H9 (cell line): ENCODE measurements around the gene ASTN2. TPM values are rescaled to one million over a fixed set of nuclear protein-coding genes. Genes with fewer than 3 reads are reported as not detected.
"Not testable (repeated sequence)": the region's sequence is repeated elsewhere in the genome, so short reads cannot be mapped to it uniquely, and the experiment has no call there.

Experiments
- DNase-seq: peaks from one replicate; pipeline ENCODE4 v3.0.0-alpha.2; 2017
- H2AFZ ChIP-seq: one replicate; pipeline ENCODE4 v1.6.1; 2013; ENCODE audit warnings: mild to moderate bottlenecking, low read length, control low read depth, moderate library complexity
- H2AK5ac ChIP-seq: 2 replicates; pipeline ENCODE4 v1.6.1; 2013; ENCODE audit warnings: low read length, control low read depth, mixed read lengths; ENCODE audit not compliant: insufficient read length
- H2BK120ac ChIP-seq: one replicate; pipeline ENCODE4 v1.6.1; 2013; ENCODE audit warnings: low read depth, mild to moderate bottlenecking, low read length, control low read depth, inconsistent platforms; ENCODE audit not compliant: poor library complexity, severe bottlenecking
- H2BK12ac ChIP-seq: 2 replicates; pipeline ENCODE4 v1.6.1; 2013; ENCODE audit warnings: low read length, control low read depth, mixed read lengths, low read depth; ENCODE audit not compliant: insufficient read length
- H2BK15ac ChIP-seq: 2 replicates; pipeline ENCODE4 v1.6.1; 2013; ENCODE audit warnings: low read depth, low read length, control low read depth
- H2BK20ac ChIP-seq: one replicate; pipeline ENCODE4 v1.6.1; 2013; ENCODE audit warnings: low read depth, mild to moderate bottlenecking, low read length, control low read depth, inconsistent platforms; ENCODE audit not compliant: poor library complexity, severe bottlenecking
- H2BK5ac ChIP-seq: 2 replicates; pipeline ENCODE4 v1.6.1; 2013; ENCODE audit warnings: low read length, control low read depth, mixed read lengths; ENCODE audit not compliant: insufficient read length
- H3K14ac ChIP-seq: 2 replicates; pipeline ENCODE4 v1.6.1; 2013; ENCODE audit warnings: low read length, control low read depth; ENCODE audit not compliant: insufficient read depth
- H3K18ac ChIP-seq: 2 replicates; pipeline ENCODE4 v1.6.1; 2013; ENCODE audit warnings: low read depth, mild to moderate bottlenecking, mixed read lengths, low read length, control low read depth; ENCODE audit not compliant: insufficient read length
- H3K23ac ChIP-seq: 2 replicates; pipeline ENCODE4 v1.6.1; 2013; ENCODE audit warnings: low read length, control low read depth, mixed read lengths, low read depth; ENCODE audit not compliant: insufficient read length
- H3K23me2 ChIP-seq: 2 replicates; pipeline ENCODE4 v1.6.1; 2013; ENCODE audit warnings: low read depth, mild to moderate bottlenecking, mixed read lengths, low read length, control low read depth; ENCODE audit not compliant: insufficient read length, poor library complexity, severe bottlenecking
- H3K27ac ChIP-seq: 2 replicates; pipeline ENCODE4 v1.5.1; 2013; ENCODE audit warnings: low read length, control low read depth, mixed read lengths, low read depth; ENCODE audit not compliant: insufficient read length
- H3K27me3 ChIP-seq: 2 replicates; pipeline ENCODE4 v1.6.1; 2013; ENCODE audit warnings: low read length, control low read depth, inconsistent platforms; ENCODE audit not compliant: insufficient read depth
- H3K4ac ChIP-seq: 2 replicates; pipeline ENCODE4 v1.6.1; 2013; ENCODE audit warnings: low read depth, mild to moderate bottlenecking, control low read depth, inconsistent platforms, low read length, moderate library complexity
- H3K4me1 ChIP-seq: 2 replicates; pipeline ENCODE4 v1.6.1; 2013; ENCODE audit warnings: low read length, control low read depth, inconsistent platforms; ENCODE audit not compliant: insufficient read depth
- H3K4me2 ChIP-seq: 2 replicates; pipeline ENCODE4 v1.6.1; 2013; ENCODE audit warnings: low read length, control low read depth, mixed read lengths; ENCODE audit not compliant: insufficient read length, insufficient read depth
- H3K56ac ChIP-seq: 2 replicates; pipeline ENCODE4 v1.6.1; 2013; ENCODE audit warnings: low read depth, mild to moderate bottlenecking, mixed read lengths, low read length, control low read depth; ENCODE audit not compliant: insufficient read length
- H3K79me1 ChIP-seq: 2 replicates; pipeline ENCODE4 v1.6.1; 2013; ENCODE audit warnings: low read depth, mild to moderate bottlenecking, moderate library complexity, low read length, control low read depth, inconsistent platforms; ENCODE audit not compliant: insufficient read depth, poor library complexity, severe bottlenecking
- H3K79me2 ChIP-seq: 2 replicates; pipeline ENCODE4 v1.6.1; 2013; ENCODE audit warnings: low read length, control low read depth, inconsistent platforms; ENCODE audit not compliant: insufficient read depth
- H3K9ac ChIP-seq: 2 replicates; pipeline ENCODE4 v1.6.1; 2013; ENCODE audit warnings: low read length, control low read depth, mixed read lengths; ENCODE audit not compliant: insufficient read length; ENCODE audit errors: extremely low read depth
- H3K9me3 ChIP-seq: one replicate; pipeline ENCODE4 v1.6.1; 2013; ENCODE audit warnings: low read depth, low read length, inconsistent platforms; ENCODE audit not compliant: control insufficient read depth
- H3T11ph ChIP-seq: one replicate; pipeline ENCODE4 v1.6.1; 2013; ENCODE audit warnings: mild to moderate bottlenecking, low read length, control low read depth, inconsistent platforms
- H4K20me1 ChIP-seq: one replicate; pipeline ENCODE4 v1.6.1; 2013; ENCODE audit not compliant: control insufficient read depth, insufficient read length, insufficient read depth
- H4K5ac ChIP-seq: 2 replicates; pipeline ENCODE4 v1.6.1; 2013; ENCODE audit warnings: low read depth, mild to moderate bottlenecking, mixed read lengths, low read length, control low read depth; ENCODE audit not compliant: insufficient read length
- H4K8ac ChIP-seq: replicated peaks from 2 replicates; pipeline ENCODE4 v1.6.1; 2013; ENCODE audit warnings: low read length, control low read depth, mixed read lengths, low read depth; ENCODE audit not compliant: insufficient read length
- H4K91ac ChIP-seq: 2 replicates; pipeline ENCODE4 v1.6.1; 2013; ENCODE audit warnings: low read depth, mild to moderate bottlenecking, moderate library complexity, mixed read lengths, low read length, control low read depth; ENCODE audit not compliant: insufficient read length
- H3K27ac Mint-ChIP-seq, 3 experiments: 2 replicates in 2 of 3; 3 replicates in 1 of 3; pipeline ENCODE4 v1.8.0; 2020 to 2021; ENCODE audit warnings: mixed read lengths in 3 of 3, mild to moderate bottlenecking in 1 of 3, moderate library complexity in 1 of 3
- H3K27me3 Mint-ChIP-seq: 2 replicates; pipeline ENCODE4 v1.8.0; 2021; ENCODE audit warnings: low read depth, mild to moderate bottlenecking, moderate library complexity, mixed read lengths
- H3K36me3 Mint-ChIP-seq, 3 experiments: 2 replicates in 2 of 3; 3 replicates in 1 of 3; pipeline ENCODE4 v1.8.0; 2020 to 2021; ENCODE audit warnings: low read depth in 3 of 3, mixed read lengths in 3 of 3; ENCODE audit not compliant: insufficient read depth in 1 of 3
- H3K4me1 Mint-ChIP-seq, 2 experiments: 2 replicates each; pipeline ENCODE4 v1.8.0; 2020; ENCODE audit warnings: mixed read lengths in 2 of 2
- H3K4me3 Mint-ChIP-seq, 2 experiments: 2 replicates in 1 of 2; 3 replicates in 1 of 2; pipeline ENCODE4 v1.8.0; 2020 to 2021; ENCODE audit warnings: mild to moderate bottlenecking in 2 of 2, mixed read lengths in 2 of 2, moderate library complexity in 1 of 2
- H3K9me3 Mint-ChIP-seq, 2 experiments: 2 replicates in 1 of 2; 3 replicates in 1 of 2; pipeline ENCODE4 v1.8.0; 2020; ENCODE audit warnings: mild to moderate bottlenecking in 2 of 2, mixed read lengths in 2 of 2, moderate library complexity in 1 of 2
- WGBS: extraction: QIAGEN DNeasy Blood & Tissue Kit; methylation state at CpG from one replicate; pipeline ENCODE4 v1.1.7; 2013; ENCODE audit warnings: missing lambda C conversion rate, low lambda C conversion rate, mixed read lengths; ENCODE audit not compliant: insufficient read length; ENCODE audit errors: extremely low coverage; 5-methylcytosine and 5-hydroxymethylcytosine counted together
- total RNA-seq: library from RNA; stranded (reverse); gene quantifications from 2 replicates; pipeline ENCODE4 v1.2.1, GENCODE V29; 2021
- TF ChIP-seq, protein P1 (sequence below): fragments of 200-600 bp; sonication (generic); conservative IDR thresholded peaks from 3 replicates; pipeline ENCODE4 v1.8.0; 2021; ENCODE audit warnings: antibody characterized with exemption, mild to moderate bottlenecking

The ASTN2 gene
- total RNA-seq, 1 experiment from 2014 or later = 9.7 TPM

GRCh38 chr9:117072216-117072615 lies 342.6 kb downstream of the ASTN2 start:
- H2BK15ac ChIP-seq = no peak overlapping the region
- H3K9ac ChIP-seq = no peak overlapping the region
- H3K14ac ChIP-seq = no peak overlapping the region
- no peaks in the 10 kb centered on the region for H3K79me2 ChIP-seq
- no peak overlapping the region for H2BK20ac ChIP-seq
- H3K4me1 Mint-ChIP-seq = peaks cover 24 to 34% of the 10 kb centered on the region in 2 experiments
- H2BK12ac ChIP-seq = no peak overlapping the region
- no peak overlapping the region for H3K23ac ChIP-seq
- H4K20me1 ChIP-seq = no peaks in the 10 kb centered on the region
- no peaks in the 10 kb centered on the region for H3K9me3 Mint-ChIP-seq
- no peak overlapping the region for H4K5ac ChIP-seq
- H4K91ac ChIP-seq = no peak overlapping the region
- no peaks in the 10 kb centered on the region for H3K9me3 ChIP-seq
- H2BK120ac ChIP-seq = no peak overlapping the region
- H3K4ac ChIP-seq = no peak overlapping the region
- peak overlapping the region; percentile 70 to 83; a peak in 4 of 5 replicates for H3K4me3 Mint-ChIP-seq
- no peaks in the 10 kb centered on the region for H3K36me3 Mint-ChIP-seq
- H2AFZ ChIP-seq = no peak overlapping the region
- WGBS = no CpG with 5 or more reads among the region's 3 CpGs
- H3K56ac ChIP-seq = no peak overlapping the region
- peaks cover 2% of the 10 kb centered on the region; the same call in 1 of the 2 replicates for H3K4me1 ChIP-seq
- H3K18ac ChIP-seq = no peak overlapping the region
- no peak overlapping the region for H3K27ac ChIP-seq
- peak overlapping the region; percentile 2 for H3K4me2 ChIP-seq
- no peak overlapping the region for H4K8ac ChIP-seq
- TF ChIP-seq, protein P1, sequence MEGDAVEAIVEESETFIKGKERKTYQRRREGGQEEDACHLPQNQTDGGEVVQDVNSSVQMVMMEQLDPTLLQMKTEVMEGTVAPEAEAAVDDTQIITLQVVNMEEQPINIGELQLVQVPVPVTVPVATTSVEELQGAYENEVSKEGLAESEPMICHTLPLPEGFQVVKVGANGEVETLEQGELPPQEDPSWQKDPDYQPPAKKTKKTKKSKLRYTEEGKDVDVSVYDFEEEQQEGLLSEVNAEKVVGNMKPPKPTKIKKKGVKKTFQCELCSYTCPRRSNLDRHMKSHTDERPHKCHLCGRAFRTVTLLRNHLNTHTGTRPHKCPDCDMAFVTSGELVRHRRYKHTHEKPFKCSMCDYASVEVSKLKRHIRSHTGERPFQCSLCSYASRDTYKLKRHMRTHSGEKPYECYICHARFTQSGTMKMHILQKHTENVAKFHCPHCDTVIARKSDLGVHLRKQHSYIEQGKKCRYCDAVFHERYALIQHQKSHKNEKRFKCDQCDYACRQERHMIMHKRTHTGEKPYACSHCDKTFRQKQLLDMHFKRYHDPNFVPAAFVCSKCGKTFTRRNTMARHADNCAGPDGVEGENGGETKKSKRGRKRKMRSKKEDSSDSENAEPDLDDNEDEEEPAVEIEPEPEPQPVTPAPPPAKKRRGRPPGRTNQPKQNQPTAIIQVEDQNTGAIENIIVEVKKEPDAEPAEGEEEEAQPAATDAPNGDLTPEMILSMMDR = no peak
- H3K23me2 ChIP-seq = no peaks in the 10 kb centered on the region
- no peak for DNase-seq
- H3K27me3 ChIP-seq = no peaks in the 10 kb centered on the region
- H2BK5ac ChIP-seq = no peak overlapping the region
- no peaks in the 10 kb centered on the region; the same call in 1 of the 2 replicates for H3K27me3 Mint-ChIP-seq
- no peak overlapping the region for H2AK5ac ChIP-seq
- H3K79me1 ChIP-seq = no peaks in the 10 kb centered on the region
- no peak overlapping the region for H3K27ac Mint-ChIP-seq
- H3T11ph ChIP-seq = no peak overlapping the region

DNA sequence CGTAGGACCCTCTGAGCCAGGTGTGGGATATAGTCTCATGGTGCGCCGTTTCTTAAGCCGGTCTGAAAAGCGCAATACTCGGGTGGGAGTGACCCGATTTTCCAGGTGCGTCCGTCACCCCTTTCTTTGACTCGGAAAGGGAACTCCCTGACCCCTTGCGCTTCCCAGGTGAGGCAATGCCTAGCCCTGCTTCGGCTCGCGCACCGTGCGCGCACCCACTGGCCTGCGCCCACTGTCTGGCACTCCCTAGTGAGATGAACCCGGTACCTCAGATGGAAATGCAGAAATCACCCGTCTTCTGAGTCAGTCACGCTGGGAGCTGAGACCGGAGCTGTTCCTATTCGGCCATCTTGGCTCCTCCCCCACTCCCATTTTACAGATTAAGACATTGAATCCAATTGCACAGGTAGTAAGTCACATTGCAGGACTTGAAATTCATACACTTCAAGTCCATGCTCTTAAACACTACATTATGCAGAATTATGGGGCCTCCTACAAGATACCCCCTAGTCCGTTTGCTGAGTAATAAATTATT lies 343.1 kb downstream of the ASTN2 start:
- H3K9ac ChIP-seq, H2BK120ac ChIP-seq, H2BK12ac ChIP-seq, H3K9me3 Mint-ChIP-seq, H2AK5ac ChIP-seq, H2BK15ac ChIP-seq, H4K5ac ChIP-seq, H3K4me1 ChIP-seq, H4K20me1 ChIP-seq, H4K91ac ChIP-seq, H3K79me1 ChIP-seq, H3K9me3 ChIP-seq, H3K27me3 Mint-ChIP-seq, H2AFZ ChIP-seq, H2BK20ac ChIP-seq, H3K27ac ChIP-seq, H3K23me2 ChIP-seq, H3K79me2 ChIP-seq, H3K23ac ChIP-seq, H3K56ac ChIP-seq, H4K8ac ChIP-seq, H3K4ac ChIP-seq, H3K27me3 ChIP-seq, H3K36me3 Mint-ChIP-seq, H3T11ph ChIP-seq, H2BK5ac ChIP-seq: not testable (repeated sequence)
- Mint-ChIP-seq H3K27ac (peak overlapping the region; percentile 91 to 98 (median 93)), H3K4me1 (peaks cover 24 to 34% of the 10 kb centered on the region in 2 experiments), H3K4me3 (peak overlapping the region; percentile 70 to 83)
- DNase-seq = peak; percentile 45
- peak overlapping the region; percentile 70; the same call in 1 of the 2 replicates for H3K14ac ChIP-seq
- H3K4me2 ChIP-seq = peak overlapping the region; percentile 2
- peak overlapping the region; percentile 90 for H3K18ac ChIP-seq
- no CpG with 5 or more reads among the region's 24 CpGs for WGBS
